DOHH2 (cell line): ENCODE measurements around the gene DRD2.

Experiments used
- H3F3A ChIP-seq: fragments of 200-600 bp; sonication (generic), shearing (Covaris generic); 2 replicates; pipeline ENCODE4 v1.6.0; 2016; ENCODE audit warnings: antibody characterized with exemption, mild to moderate bottlenecking; ENCODE audit not compliant: control insufficient read depth, insufficient read depth
- H3K27ac ChIP-seq: fragments of 200-600 bp; sonication (generic); 2 replicates; pipeline ENCODE4 v1.5.1; 2014; ENCODE audit warnings: low read depth, mild to moderate bottlenecking, low read length, moderate library complexity
- H3K27me3 ChIP-seq: fragments of 200-600 bp; sonication (generic); 2 replicates; pipeline ENCODE4 v1.6.1; 2014; ENCODE audit warnings: mild to moderate bottlenecking, low read length, mixed read lengths; ENCODE audit not compliant: control insufficient read depth
- H3K36me3 ChIP-seq: fragments of 200-600 bp; sonication (generic); 2 replicates; pipeline ENCODE4 v1.6.1; 2014; ENCODE audit warnings: mild to moderate bottlenecking, low read length, moderate library complexity, mixed read lengths; ENCODE audit not compliant: control insufficient read depth
- H3K4me1 ChIP-seq: fragments of 200-600 bp; sonication (generic); 2 replicates; pipeline ENCODE4 v1.6.1; 2014; ENCODE audit warnings: mild to moderate bottlenecking, low read length, mixed read lengths; ENCODE audit not compliant: control insufficient read depth
- H3K4me2 ChIP-seq: fragments of 200-600 bp; sonication (generic); 2 replicates; pipeline ENCODE4 v1.6.0; 2014; ENCODE audit warnings: mild to moderate bottlenecking, low read length, moderate library complexity
- H3K4me3 ChIP-seq: fragments of 200-600 bp; sonication (generic); 2 replicates; pipeline ENCODE4 v1.5.1; 2014; ENCODE audit warnings: mild to moderate bottlenecking, low read length, mixed read lengths
- H3K79me2 ChIP-seq: fragments of 200-600 bp; sonication (generic); 2 replicates; pipeline ENCODE4 v1.6.1; 2014; ENCODE audit warnings: mild to moderate bottlenecking, low read length, mixed read lengths; ENCODE audit not compliant: control insufficient read depth
- H3K9me2 ChIP-seq: fragments of 200-600 bp; sonication (generic); replicated peaks from 2 replicates; pipeline ENCODE4 v1.6.1; 2014; ENCODE audit warnings: mild to moderate bottlenecking, low read length, mixed read lengths; ENCODE audit not compliant: control insufficient read depth
- H3K9me3 ChIP-seq: fragments of 200-600 bp; sonication (generic); 2 replicates; pipeline ENCODE4 v1.6.1; 2014; ENCODE audit warnings: antibody characterized with exemption, low read length, mixed read lengths; ENCODE audit not compliant: control insufficient read depth, insufficient read depth
- H4K20me1 ChIP-seq: fragments of 200-600 bp; sonication (generic); 2 replicates; pipeline ENCODE4 v1.6.0; 2014; ENCODE audit warnings: low read depth, mild to moderate bottlenecking, antibody characterized with exemption, low read length, moderate library complexity; ENCODE audit not compliant: control insufficient read depth, insufficient read depth
- CTCF ChIP-seq: fragments of 200-600 bp; sonication (generic); IDR thresholded peaks from one replicate; pipeline ENCODE4 v1.5.1; 2014; ENCODE audit warnings: antibody characterized with exemption, mild to moderate bottlenecking, low read depth, low read length; ENCODE audit not compliant: poor library complexity, severe bottlenecking
- EZH2phosphoT487 ChIP-seq: fragments of 200-600 bp; sonication (generic); IDR thresholded peaks from 2 replicates; pipeline ENCODE4 v1.6.1; 2017; ENCODE audit warnings: borderline replicate concordance, mild to moderate bottlenecking, antibody characterized with exemption, low read length, moderate library complexity, mixed read lengths

The DRD2 gene

GRCh38 chr11:113435190-113435968 is 39.8 kb downstream of the DRD2 start:
- no peak for TF ChIP-seq CTCF
- no peak for TF ChIP-seq EZH2phosphoT487
- Histone ChIP-seq H3K36me3 (no peaks in the 10 kb centered on the region), H3K9me3 (no peaks in the 10 kb centered on the region), H3K27ac (no peak overlapping the region), H3K79me2 (no peaks in the 10 kb centered on the region), H3K9me2 (no peaks in the 10 kb centered on the region), H3K4me3 (no peak overlapping the region), H4K20me1 (no peaks in the 10 kb centered on the region), H3K27me3 (no peaks in the 10 kb centered on the region), H3K4me1 (no peaks in the 10 kb centered on the region), H3K4me2 (no peak overlapping the region), H3F3A (no peaks in the 10 kb centered on the region)

GRCh38 chr11:113431746-113432145 is 43.5 kb downstream of the DRD2 start:
- H3K4me3 ChIP-seq = no peak overlapping the region
- H3K36me3 ChIP-seq = no peaks in the 10 kb centered on the region
- no peaks in the 10 kb centered on the region for H4K20me1 ChIP-seq
- no peak overlapping the region for H3K4me2 ChIP-seq
- H3K4me1 ChIP-seq = no peaks in the 10 kb centered on the region
- TF ChIP-seq CTCF = no peak
- no peak for TF ChIP-seq EZH2phosphoT487
- no peaks in the 10 kb centered on the region for H3F3A ChIP-seq
- H3K9me2 ChIP-seq = no peaks in the 10 kb centered on the region
- no peak overlapping the region for H3K27ac ChIP-seq
- H3K9me3 ChIP-seq = no peaks in the 10 kb centered on the region
- H3K27me3 ChIP-seq = no peaks in the 10 kb centered on the region
- H3K79me2 ChIP-seq = no peaks in the 10 kb centered on the region

- H3K36me3 ChIP-seq = no peaks in the 10 kb centered on the region
- TF ChIP-seq EZH2phosphoT487 = no peak
- TF ChIP-seq CTCF = no peak
- no peak overlapping the region for H3K4me3 ChIP-seq
- no peaks in the 10 kb centered on the region for H3K4me1 ChIP-seq
- H3K79me2 ChIP-seq = no peaks in the 10 kb centered on the region
- no peaks in the 10 kb centered on the region for H3F3A ChIP-seq
- H3K4me2 ChIP-seq = no peak overlapping the region
- H3K9me3 ChIP-seq = no peaks in the 10 kb centered on the region
- H4K20me1 ChIP-seq = no peaks in the 10 kb centered on the region
- no peaks in the 10 kb centered on the region for H3K27me3 ChIP-seq
- H3K9me2 ChIP-seq = no peaks in the 10 kb centered on the region
- no peak overlapping the region for H3K27ac ChIP-seq
Measured at GRCh38 chr11:113426686-113427085, 48.5 kb downstream of the DRD2 start.
